NK-92 (cell line): ENCODE results near the gene SNAPC1.
"Not testable (repeated sequence)": the region's sequence is repeated elsewhere in the genome, so short reads cannot be mapped to it uniquely, and the experiment has no call there.

Experiments used
- DNase-seq: peaks from one replicate; lab custom pipeline; 2025; ENCODE audit not compliant: unreplicated experiment; lab: John Stamatoyannopoulos, UW

SNAPC1 gene, protein sequence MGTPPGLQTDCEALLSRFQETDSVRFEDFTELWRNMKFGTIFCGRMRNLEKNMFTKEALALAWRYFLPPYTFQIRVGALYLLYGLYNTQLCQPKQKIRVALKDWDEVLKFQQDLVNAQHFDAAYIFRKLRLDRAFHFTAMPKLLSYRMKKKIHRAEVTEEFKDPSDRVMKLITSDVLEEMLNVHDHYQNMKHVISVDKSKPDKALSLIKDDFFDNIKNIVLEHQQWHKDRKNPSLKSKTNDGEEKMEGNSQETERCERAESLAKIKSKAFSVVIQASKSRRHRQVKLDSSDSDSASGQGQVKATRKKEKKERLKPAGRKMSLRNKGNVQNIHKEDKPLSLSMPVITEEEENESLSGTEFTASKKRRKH

DNA sequence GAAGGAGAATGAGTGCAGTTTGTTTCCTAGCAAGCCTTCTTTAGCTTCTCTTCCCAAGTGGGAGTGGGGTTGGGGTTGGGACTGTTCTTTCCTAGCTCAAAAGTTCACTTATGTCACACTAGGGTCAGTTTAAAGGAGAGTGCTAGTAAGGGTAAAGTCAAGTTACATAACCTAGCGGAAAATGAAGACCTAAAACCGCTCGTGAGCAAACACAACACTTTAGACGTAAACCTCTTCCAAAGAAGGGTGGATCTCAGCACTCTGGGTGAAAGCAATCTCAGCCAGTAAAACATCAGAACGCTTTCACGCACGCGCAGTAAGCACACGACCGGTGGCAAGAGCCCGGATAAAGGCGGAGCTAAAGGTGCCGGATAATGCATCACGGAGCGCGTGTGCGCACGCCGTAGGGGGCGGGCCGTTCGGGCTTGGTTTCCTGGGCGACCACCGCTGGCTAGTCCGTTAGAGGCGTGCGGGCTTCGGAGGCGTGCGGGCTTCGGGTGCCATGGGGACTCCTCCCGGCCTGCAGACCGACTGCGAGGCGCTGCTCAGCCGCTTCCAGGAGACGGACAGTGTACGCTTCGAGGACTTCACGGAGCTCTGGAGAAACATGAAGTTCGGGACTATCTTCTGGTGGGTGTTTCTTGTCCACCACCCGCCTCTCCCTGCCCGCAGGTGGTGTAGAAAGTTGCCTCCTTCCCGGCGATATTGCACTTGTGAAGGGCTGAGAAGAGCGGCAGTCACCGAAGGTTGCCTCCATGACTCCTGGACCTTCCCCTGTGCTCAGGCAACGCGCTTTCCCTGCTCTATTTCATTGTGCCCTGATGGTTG lies at the start of gene SNAPC1:
Gene SNAPC1 (plus strand): TSS at position 462 of the 828 bp plus-strand sequence. CDS start 41 bp downstream, at position 503.
- peak; percentile 84 for DNase-seq

DNA sequence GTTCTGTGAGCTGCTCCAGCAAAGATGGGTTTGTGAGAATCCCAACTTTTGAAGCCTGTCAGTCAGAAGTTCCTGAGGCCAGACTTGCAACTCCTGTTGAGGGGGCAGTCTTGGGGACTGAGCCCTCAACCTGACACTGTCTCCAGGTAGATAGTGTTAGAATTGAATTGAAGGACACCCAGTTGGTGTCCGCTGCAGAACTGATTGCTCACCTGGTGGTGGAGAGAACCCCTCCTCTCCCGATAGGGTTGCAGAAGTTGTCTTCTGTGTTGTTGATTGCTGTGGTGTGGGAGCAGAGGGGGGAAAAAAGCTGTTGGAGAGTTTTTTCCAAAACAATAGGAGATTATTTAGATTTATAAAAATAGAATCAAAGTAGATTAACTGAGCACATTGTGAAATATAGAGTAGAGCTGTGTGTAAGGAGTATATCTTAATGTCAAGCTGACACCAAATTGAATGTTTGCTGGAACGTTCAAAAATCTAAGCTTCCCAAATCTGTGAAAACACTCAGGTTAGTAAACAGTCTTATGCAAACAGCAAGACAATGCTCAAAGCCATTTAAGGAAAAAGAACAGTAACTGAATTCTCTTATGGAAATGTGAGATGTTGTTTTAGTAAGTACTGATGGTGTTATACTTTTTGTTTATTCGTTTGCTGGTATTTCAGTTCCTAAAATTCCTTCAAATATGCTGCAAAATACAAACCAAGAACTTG lies 48.3 kb upstream of the SNAPC1 start:
- no peak for DNase-seq

- no peak for DNase-seq
Measured at GRCh38 chr14:61716956-61717355, 45.3 kb upstream of the SNAPC1 start.

DNA sequence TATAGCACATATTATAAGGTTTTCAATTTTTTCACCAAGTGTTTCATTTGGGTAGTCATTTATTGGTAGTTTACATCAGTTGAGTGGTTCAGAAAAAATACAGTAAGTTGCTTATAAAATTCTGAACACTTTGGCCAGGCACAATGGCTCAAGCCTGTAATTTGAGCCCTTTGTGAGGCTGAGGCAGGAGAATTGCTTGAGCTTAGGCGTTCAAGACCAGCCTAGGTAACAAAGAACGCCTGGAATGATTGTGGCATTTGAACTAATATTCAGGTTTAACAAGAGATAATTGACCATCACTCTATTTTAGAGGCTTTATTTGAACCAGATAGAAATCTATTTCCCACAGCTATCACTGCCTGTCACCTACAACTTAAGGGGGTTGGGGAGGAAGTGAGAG lies 44.2 kb upstream of the SNAPC1 start:
- DNase-seq = no peak

GRCh38 chr14:61719344-61720293 lies 42.6 kb upstream of the SNAPC1 start:
- no peak for DNase-seq

DNA sequence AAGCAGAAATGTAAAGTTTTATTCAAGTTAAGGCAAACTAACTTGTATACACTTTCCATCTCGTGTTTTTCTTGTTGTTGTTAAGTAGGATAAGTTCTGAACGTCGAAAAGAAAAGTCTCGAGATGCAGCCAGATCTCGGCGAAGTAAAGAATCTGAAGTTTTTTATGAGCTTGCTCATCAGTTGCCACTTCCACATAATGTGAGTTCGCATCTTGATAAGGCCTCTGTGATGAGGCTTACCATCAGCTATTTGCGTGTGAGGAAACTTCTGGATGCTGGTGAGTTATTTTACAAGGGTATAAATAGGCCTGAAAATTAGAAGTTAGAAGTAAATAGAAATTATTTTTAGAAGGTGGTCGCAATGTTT lies 41.9 kb upstream of the SNAPC1 start:
- no peak for DNase-seq

- no peak for DNase-seq
Measured at GRCh38 chr14:61720741-61721140, 41.5 kb upstream of the SNAPC1 start.

GRCh38 chr14:61724133-61724532 lies 38.1 kb upstream of the SNAPC1 start:
- DNase-seq = no peak

GRCh38 chr14:61726778-61727658 lies 35.2 kb upstream of the SNAPC1 start:
- no peak for DNase-seq

GRCh38 chr14:61730756-61731373 lies 31.4 kb upstream of the SNAPC1 start:
- no peak for DNase-seq

DNA sequence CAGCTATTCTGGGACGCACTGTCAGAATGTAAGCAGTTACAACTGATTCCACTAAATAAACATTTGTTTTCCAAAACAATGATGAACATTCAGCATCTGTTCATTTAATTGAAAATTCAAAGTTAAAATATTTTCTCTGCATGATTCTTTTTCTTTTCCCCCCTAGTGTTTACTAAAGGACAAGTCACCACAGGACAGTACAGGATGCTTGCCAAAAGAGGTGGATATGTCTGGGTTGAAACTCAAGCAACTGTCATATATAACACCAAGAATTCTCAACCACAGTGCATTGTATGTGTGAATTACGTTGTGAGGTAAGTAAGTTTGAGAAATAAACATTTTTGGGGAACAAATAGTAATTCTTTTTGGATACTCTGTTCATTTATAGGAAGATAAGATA lies 28.2 kb upstream of the SNAPC1 start:
- DNase-seq = no peak

- no peak for DNase-seq
Measured at GRCh38 chr14:61736751-61737150, 25.5 kb upstream of the SNAPC1 start.

DNA sequence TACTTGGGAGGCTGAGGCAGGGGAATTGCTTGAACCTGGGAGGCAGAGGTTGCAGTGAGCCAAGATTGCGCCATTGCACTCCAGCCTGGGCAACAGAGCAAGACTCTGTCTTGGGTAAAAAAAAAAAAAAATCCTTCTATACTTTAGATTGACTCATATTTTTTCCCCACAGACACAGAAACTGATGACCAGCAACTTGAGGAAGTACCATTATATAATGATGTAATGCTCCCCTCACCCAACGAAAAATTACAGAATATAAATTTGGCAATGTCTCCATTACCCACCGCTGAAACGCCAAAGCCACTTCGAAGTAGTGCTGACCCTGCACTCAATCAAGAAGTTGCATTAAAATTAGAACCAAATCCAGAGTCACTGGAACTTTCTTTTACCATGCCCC lies 24.3 kb upstream of the SNAPC1 start:
- no peak for DNase-seq

- DNase-seq = no peak
Measured at GRCh38 chr14:61739133-61739532, 23.1 kb upstream of the SNAPC1 start.

- no peak for DNase-seq
Measured at GRCh38 chr14:61742371-61742770, 19.8 kb upstream of the SNAPC1 start.

DNA sequence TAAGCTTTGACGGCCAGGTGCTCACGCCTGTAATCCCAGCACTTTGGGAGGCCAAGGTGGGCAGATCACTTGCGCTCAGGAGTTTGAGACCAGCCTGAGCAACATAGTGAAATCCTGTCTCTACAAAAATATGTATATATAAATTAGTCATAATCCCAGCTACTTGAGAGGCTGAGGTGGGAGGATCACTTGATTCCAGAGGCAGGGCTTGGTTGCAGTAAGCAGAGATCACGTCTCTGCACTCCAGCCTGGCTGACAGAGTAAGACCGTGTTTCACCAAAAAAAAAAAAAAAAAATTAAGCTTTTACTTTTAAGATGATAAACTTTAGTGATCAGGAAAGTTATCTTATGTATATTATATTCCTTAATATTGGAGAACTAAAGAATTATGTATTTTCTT lies 18.0 kb upstream of the SNAPC1 start:
- DNase-seq = no peak

- DNase-seq = not testable (repeated sequence)
Measured at GRCh38 chr14:61746346-61746745, 15.9 kb upstream of the SNAPC1 start.

DNA sequence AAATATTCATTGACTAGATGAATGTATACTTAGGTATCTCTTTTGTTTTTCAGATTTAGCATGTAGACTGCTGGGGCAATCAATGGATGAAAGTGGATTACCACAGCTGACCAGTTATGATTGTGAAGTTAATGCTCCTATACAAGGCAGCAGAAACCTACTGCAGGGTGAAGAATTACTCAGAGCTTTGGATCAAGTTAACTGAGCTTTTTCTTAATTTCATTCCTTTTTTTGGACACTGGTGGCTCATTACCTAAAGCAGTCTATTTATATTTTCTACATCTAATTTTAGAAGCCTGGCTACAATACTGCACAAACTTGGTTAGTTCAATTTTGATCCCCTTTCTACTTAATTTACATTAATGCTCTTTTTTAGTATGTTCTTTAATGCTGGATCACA lies 15.3 kb upstream of the SNAPC1 start:
- no peak for DNase-seq

GRCh38 chr14:61747342-61747741 lies 14.9 kb upstream of the SNAPC1 start:
- no peak for DNase-seq
